Left lung (tissue), 10 donors: ENCODE measurements around the gene OR5T1. TPM values are rescaled to one million over a fixed set of nuclear protein-coding genes. Genes with fewer than 3 reads are reported as not detected.

Experiments used
- ATAC-seq: fragments of 200-7000 bp; cut with Tn5 transposase; one replicate; pipeline ENCODE4 v1.9.1; 2020; ENCODE audit warnings: moderate library complexity
- DNase-seq, 4 donors: peaks; one replicate each; pipeline ENCODE4 v3.0.0-alpha.2; 2013 to 2020
- H3K27ac ChIP-seq, 2 donors: fragments of 200-600 bp; sonication (generic) in 1 of 2; one replicate each; pipeline versions ENCODE4 v1.5.0 to v1.8.0; 2020 to 2021
- H3K27me3 ChIP-seq, 2 donors: fragments of 200-600 bp; sonication (generic) in 1 of 2; one replicate each; pipeline versions ENCODE4 v1.5.0 to v1.8.0; 2020 to 2021
- H3K36me3 ChIP-seq, 2 donors: fragments of 200-600 bp; sonication (generic) in 1 of 2; one replicate each; pipeline versions ENCODE4 v1.5.0 to v1.8.0; 2020 to 2021
- H3K4me1 ChIP-seq, 2 donors: fragments of 200-600 bp; one replicate each; pipeline ENCODE4 v1.8.0; 2021
- H3K4me3 ChIP-seq, 2 donors: fragments of 200-600 bp; sonication (generic) in 1 of 2; one replicate each; pipeline versions ENCODE4 v1.5.0 to v1.8.0; 2020 to 2021; ENCODE audit warnings: mild to moderate bottlenecking in 1 of 2
- H3K9me3 ChIP-seq, 2 donors: fragments of 200-600 bp; sonication (generic) in 1 of 2; one replicate each; pipeline versions ENCODE4 v1.5.0 to v1.8.0; 2020 to 2021
- CTCF ChIP-seq, 2 donors: fragments of 200-600 bp; sonication (generic) in 1 of 2; IDR thresholded peaks; one replicate each; pipeline versions ENCODE4 v1.5.0 to v1.8.0; 2021; ENCODE audit warnings: antibody characterized with exemption in 2 of 2
- intact Hi-C, 2 donors: fragments of 100-400 bp; cut with DNase I; formaldehyde crosslinking; loops; one replicate each; pipeline versions ENCODE4 v1.11.2 to v1.14.2; 2022
- polyA plus RNA-seq, 6 donors: library from polyadenylated mRNA; unstranded; fragments of 120-200 nt; gene quantifications; one replicate each; pipeline ENCODE4 v1.2.1, GENCODE V29; 2013; ENCODE audit not compliant: insufficient read length in 6 of 6
- total RNA-seq, 2 donors: library from RNA; stranded (reverse); fragmentation: NEBNext Ultra II Directional; extraction: Animal tissue kit (Norgen Biotek cat#: 25700); gene quantifications; one replicate each; pipeline ENCODE4 v1.2.1, GENCODE V29; 2021
- donor health status: DM: no; HTN: yes; CAD: no.
- donor health status: DM: no; HTN: no; CAD: no.

The OR5T1 gene
- total and polyA plus RNA-seq, 8 donors = not detected

- DNase-seq (no peak), ATAC-seq (no peak)
- Histone ChIP-seq H3K4me3 (no peak overlapping the region), H3K27ac (no peak overlapping the region), H3K9me3 (no peaks in the 10 kb centered on the region), H3K27me3 (no peaks in the 10 kb centered on the region), H3K36me3 (no peaks in the 10 kb centered on the region), H3K4me1 (no peaks in the 10 kb centered on the region)
- no peak for TF ChIP-seq CTCF (IDR thresholded peaks at IDR 0.05)
- intact Hi-C loops = no loop called here
These were observed 22.9 kb downstream of the OR5T1 start for GRCh38 chr11:56296898-56297297.

- TF ChIP-seq CTCF (IDR thresholded peaks at IDR 0.05) = no peak
These were observed 33.9 kb downstream of the OR5T1 start for GRCh38 chr11:56307836-56308235.

GRCh38 chr11:56314844-56315243 lies 40.9 kb downstream of the OR5T1 start, which contains the start of gene OR8K3:
Gene OR8K3 (plus strand): TSS chr11:56315144. CDS start chr11:56318307, 3,163 bp downstream.
- Histone ChIP-seq H3K4me1 (no peaks in the 10 kb centered on the region), H3K9me3 (no peaks in the 10 kb centered on the region), H3K27ac (no peak within 1 kb of the TSS), H3K4me3 (no peak within 1 kb of the TSS), H3K27me3 (no peaks in the 10 kb centered on the region), H3K36me3 (no peaks in the 10 kb centered on the region)
- TF ChIP-seq CTCF (IDR thresholded peaks at IDR 0.05) = no peak
- intact Hi-C loops = no loop called here
- no peak for DNase-seq
- ATAC-seq = no peak

More at GRCh38 chr11:56307836-56308235, 33.9 kb downstream of the OR5T1 start:
- Histone ChIP-seq H3K27ac (no peak overlapping the region), H3K9me3 (peaks cover 0 to 16% of the 10 kb centered on the region in 2 donors), H3K4me3 (no peak overlapping the region), H3K36me3 (no peaks in the 10 kb centered on the region), H3K27me3 (no peaks in the 10 kb centered on the region), H3K4me1 (no peaks in the 10 kb centered on the region)
- intact Hi-C loops = no loop called here
- no peak for DNase-seq
- ATAC-seq = no peak

Other genes starting within 250 kb of the OR5T1 start
- gene OR5AS1, start 246.5 kb upstream of the OR5T1 start, total RNA-seq = not detected
- gene OR5AS1, start 246.5 kb upstream of the OR5T1 start, polyA plus RNA-seq = under 1 TPM; 0.04 to 0.14 (median 0.07) TPM
- gene OR8I2, start 180.8 kb upstream of the OR5T1 start, total RNA-seq = not detected
- not detected for gene OR8I2, start 180.8 kb upstream of the OR5T1 start, polyA plus RNA-seq
- not detected for gene OR8H2, start 170.5 kb upstream of the OR5T1 start, total RNA-seq
- gene OR8H2, start 170.5 kb upstream of the OR5T1 start, polyA plus RNA-seq = under 1 TPM in 3 of 6 donors, not detected in 3; 0.04 to 0.07 (median 0.06) TPM
- gene OR8H3, start 151.8 kb upstream of the OR5T1 start, total RNA-seq = not detected
- gene OR8H3, start 151.8 kb upstream of the OR5T1 start, polyA plus RNA-seq = not detected
- not detected for gene OR8J3, start 134.0 kb upstream of the OR5T1 start, total RNA-seq
- not detected for gene OR8J3, start 134.0 kb upstream of the OR5T1 start, polyA plus RNA-seq
- not detected for gene OR8K5, start 113.8 kb upstream of the OR5T1 start, total RNA-seq
- not detected for gene OR8K5, start 113.8 kb upstream of the OR5T1 start, polyA plus RNA-seq
- gene OR5J2, start 97.5 kb upstream of the OR5T1 start, total RNA-seq = not detected
- gene OR5J2, start 97.5 kb upstream of the OR5T1 start, polyA plus RNA-seq = not detected
- gene OR5T2, start 39.9 kb upstream of the OR5T1 start, total RNA-seq = not detected
- not detected for gene OR5T2, start 39.9 kb upstream of the OR5T1 start, polyA plus RNA-seq
- not detected for gene OR5T3, start 21.9 kb upstream of the OR5T1 start, total RNA-seq
- not detected for gene OR5T3, start 21.9 kb upstream of the OR5T1 start, polyA plus RNA-seq
- not detected for gene OR8H1, start 18.1 kb downstream of the OR5T1 start, total RNA-seq
- under 1 TPM in 2 of 6 donors, not detected in 4; 0.04 to 0.06 TPM for gene OR8H1, start 18.1 kb downstream of the OR5T1 start, polyA plus RNA-seq
- gene OR8K3, start 41.0 kb downstream of the OR5T1 start, total RNA-seq = not detected
- not detected for gene OR8K3, start 41.0 kb downstream of the OR5T1 start, polyA plus RNA-seq
- gene OR8K1, start 71.9 kb downstream of the OR5T1 start, total RNA-seq = not detected
- gene OR8K1, start 71.9 kb downstream of the OR5T1 start, polyA plus RNA-seq = not detected
- not detected for gene OR8J1, start 80.1 kb downstream of the OR5T1 start, total RNA-seq
- not detected for gene OR8J1, start 80.1 kb downstream of the OR5T1 start, polyA plus RNA-seq
- not detected for gene OR8U1, start 101.5 kb downstream of the OR5T1 start, total RNA-seq
- gene OR8U1, start 101.5 kb downstream of the OR5T1 start, polyA plus RNA-seq = not detected
- gene OR5AL1, start 138.5 kb downstream of the OR5T1 start, total RNA-seq = not detected
- gene OR5AL1, start 138.5 kb downstream of the OR5T1 start, polyA plus RNA-seq = not detected
- not detected for gene OR5M3, start 199.2 kb downstream of the OR5T1 start, total RNA-seq
- gene OR5M3, start 199.2 kb downstream of the OR5T1 start, polyA plus RNA-seq = not detected
- not detected for gene OR5M8, start 217.2 kb downstream of the OR5T1 start, total RNA-seq
- not detected for gene OR5M8, start 217.2 kb downstream of the OR5T1 start, polyA plus RNA-seq